UCSD-AML1 (cell line): ENCODE measurements around the gene MAPK8.

Experiments
- DNase-seq: peaks from one replicate; lab custom pipeline; 2025; ENCODE audit not compliant: unreplicated experiment; lab: John Stamatoyannopoulos, UW

The MAPK8 gene

DNA sequence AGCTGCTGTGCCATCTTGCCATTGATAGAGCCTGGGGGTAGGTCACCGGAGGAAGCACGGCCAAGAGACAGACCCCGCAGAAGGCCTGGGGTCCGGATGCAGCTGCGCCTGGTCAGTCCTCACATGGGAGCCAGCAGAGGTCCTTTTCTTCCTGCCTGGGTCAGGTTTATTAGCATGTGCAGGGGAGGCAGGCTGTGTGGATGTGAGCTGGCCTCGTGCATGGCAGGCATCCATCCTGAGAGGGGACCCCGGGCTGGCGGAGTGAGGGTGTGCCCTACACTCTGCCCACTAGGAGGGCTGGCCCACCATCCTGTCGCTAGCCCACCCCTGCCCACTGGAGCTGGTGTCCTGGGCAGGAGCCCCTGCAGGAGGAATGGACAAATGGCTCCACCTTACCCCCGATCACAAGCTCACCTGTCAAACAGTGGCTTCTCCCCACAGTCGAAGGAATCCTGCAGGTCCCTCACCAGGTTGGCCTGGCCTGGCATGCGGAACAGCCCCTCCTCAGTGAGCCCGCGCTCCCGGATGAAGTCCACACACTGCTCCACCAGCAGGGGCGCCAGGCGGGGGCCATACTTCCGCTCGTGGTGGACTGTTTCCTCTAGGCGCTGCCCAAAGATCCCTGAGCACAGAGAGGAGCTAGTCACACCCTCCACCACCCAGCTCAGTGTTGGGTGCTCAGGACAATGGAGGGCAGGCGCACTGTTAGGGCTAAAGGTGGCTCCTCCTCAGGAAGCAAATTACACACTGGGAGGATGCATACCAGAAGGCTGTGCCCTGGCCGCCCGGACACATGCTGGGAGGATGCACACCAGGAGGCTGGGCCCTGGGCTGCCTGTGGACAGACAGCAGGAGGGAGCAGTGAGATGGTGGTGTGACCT is 153.0 kb downstream of the MAPK8 start:
- DNase-seq, result peak; percentile 88

DNA sequence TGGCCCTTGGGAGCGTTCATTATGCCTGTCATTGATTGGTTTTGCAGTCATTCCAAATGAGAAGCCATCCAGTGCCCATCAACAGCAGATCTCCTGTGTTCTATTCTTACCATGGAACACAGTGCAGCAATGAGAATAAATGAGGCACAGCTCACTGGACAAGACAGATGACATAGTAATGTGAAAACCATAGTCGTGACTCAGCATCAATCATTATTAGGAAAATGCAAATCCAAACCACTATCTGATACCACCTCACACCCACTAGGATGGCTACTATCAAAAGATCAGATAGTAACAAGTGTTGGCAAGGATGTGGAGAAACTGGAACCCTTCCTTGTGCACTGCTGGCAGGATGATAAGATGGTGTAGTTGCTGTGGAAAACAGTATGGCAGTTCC is 153.7 kb downstream of the MAPK8 start:
- DNase-seq, result no peak

- no peak for DNase-seq
Observed at GRCh38 chr10:48461623-48462481, 155.4 kb downstream of the MAPK8 start.

DNA sequence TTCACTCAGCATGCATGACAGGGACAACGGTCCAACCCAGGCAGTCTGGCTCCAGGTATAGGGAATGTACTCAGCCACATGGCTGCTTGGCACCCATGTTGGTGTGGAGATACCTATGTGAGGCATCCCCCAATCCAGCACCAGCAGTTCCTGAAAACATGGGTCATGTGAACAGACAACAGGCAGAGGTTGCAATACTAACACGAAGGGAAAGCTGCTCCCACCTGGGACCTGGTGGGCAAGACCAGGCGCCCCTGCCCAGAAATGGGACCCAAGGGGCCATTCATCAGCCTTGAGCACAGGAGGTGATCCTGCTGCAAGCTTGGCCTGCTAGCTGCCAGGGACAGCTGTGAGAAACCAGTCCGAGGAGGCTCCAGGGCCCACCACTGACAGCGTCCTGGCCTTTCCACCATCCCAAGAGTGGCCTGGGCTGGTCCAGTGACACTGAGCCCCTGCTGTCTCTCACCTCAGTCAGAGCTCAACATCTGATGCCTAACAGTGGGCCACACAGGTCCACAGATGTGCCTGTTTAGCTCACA is 156.1 kb downstream of the MAPK8 start:
- DNase-seq, result no peak

- DNase-seq, result no peak
Observed at GRCh38 chr10:48463318-48464003, 157.0 kb downstream of the MAPK8 start.

GRCh38 chr10:48464121-48464870 is 157.8 kb downstream of the MAPK8 start:
- no peak for DNase-seq

DNA sequence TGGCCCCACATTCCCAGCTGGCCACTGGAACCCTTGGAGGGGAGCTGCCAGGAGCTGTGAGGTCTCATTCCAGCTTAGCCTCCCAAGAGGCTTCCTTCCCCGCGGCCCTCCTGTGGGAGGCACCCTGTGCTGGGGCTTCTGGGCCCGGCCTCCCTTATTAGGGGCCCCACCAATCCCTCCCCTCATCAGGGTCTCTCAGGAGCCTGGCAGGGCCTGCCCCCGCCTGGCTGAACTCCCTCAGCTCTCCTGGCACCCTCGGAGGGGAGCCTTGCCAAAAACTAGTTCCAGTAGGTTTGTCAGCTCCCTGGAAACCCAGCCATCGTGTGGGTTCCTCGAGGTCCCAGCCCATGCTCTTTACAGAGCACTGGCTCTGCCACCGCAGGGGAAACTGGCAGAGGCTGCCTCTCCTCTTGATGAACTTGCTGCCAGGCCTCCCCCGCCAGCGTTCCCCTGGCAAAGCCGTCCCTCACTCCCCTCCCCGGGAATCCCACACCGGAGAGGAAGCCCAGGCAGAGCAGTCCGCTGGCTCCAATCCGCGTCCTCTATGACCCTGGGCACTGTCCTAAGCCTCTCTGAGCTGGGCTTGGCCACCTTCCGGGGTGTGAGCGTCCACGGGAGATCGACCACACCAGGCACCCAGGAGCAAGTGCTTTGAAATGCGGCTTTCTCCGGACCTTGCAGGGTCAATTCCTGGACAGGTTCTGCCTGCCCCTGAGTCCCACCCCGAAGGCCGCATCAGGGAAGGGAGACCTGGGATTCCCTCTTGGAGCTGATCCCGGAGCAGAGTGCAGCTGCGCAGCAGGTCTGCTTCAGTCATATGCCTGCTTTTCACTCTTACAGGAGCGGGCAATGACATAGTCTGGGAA is 158.6 kb downstream of the MAPK8 start:
- no peak for DNase-seq

GRCh38 chr10:48465860-48466521 is 159.5 kb downstream of the MAPK8 start:
- DNase-seq, result no peak

DNA sequence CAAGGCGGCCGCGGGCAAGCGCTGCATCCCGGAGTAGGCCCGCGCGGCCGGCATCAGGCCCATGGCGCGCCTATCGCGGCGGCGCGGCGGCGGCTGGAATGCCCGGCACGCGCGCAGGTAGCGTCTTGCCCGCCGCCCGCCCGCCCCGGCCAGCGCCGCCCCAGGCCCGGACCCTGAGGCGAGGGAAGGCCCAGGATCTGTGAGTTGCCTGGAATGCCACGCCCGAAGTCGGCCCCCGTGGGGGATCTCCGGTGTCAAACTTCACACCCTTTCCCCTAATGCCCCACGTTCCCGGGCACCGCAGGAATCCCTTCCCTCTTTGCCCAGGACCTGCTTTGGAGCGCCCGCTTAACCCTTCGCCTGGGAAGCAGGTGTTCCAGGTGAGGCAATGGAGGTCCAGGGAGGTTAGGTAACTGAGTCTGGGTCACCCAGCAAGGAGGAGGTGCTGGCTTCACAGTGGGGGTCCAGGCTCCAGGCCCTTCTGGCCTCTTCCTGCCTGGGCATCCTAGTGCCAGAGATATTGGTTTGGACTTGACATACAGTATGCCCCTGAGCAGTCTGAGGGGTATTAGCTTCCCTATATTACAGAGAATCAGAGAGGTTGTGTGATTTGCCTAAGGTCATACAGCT is 160.2 kb downstream of the MAPK8 start:
- DNase-seq, result no peak

- no peak for DNase-seq
Observed at GRCh38 chr10:48467669-48468068, 161.2 kb downstream of the MAPK8 start.

DNA sequence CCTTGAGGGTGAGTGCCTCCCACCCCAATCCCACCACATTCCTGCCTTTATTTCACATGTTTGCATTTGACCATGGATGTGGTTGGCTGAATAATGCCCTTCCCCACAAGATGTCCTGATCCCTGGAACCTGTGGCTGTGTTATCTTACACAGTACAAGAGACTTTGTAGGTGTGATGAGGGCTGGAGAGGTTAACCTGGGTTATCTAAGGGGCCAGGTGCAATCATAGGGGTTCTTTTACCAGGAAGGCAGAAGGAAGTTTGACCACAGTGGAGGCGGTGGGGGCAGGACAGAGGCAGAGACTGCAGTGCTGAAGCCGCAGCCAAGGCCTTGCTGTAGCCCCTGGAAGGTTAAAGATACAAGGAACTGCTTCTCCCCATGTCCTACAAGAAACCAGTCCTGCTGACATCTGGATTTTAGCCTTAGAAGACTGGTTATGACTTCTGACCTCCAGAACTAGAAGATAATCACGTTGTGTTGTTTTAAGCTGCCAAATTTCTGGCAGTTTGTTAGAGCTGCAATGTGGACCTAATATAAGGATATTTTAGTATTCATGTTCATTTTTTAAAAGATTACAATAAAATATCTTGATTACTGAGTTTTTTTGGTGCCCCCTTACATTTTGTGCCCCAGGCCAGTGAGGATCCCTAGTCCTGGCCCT is 161.8 kb downstream of the MAPK8 start:
- DNase-seq, result peak; percentile 62

- DNase-seq, result no peak
Observed at GRCh38 chr10:48468866-48469511, 162.5 kb downstream of the MAPK8 start.

- no peak for DNase-seq
Observed at GRCh38 chr10:48469516-48470020, 163.1 kb downstream of the MAPK8 start.

GRCh38 chr10:48470115-48470892 is 163.8 kb downstream of the MAPK8 start:
- DNase-seq, result peak; percentile 86

GRCh38 chr10:48470893-48471805 is 164.7 kb downstream of the MAPK8 start:
- DNase-seq, result no peak
